GM12892 (cell line): ENCODE results near the gene DNAH10.

Experiments
- POLR2AphosphoS5 ChIP-seq: IDR thresholded peaks from 2 replicates; pipeline ENCODE4 v1.6.1; 2011; ENCODE audit warnings: low read depth, low read length, control low read depth
- TAF1 ChIP-seq: IDR thresholded peaks from 2 replicates; pipeline ENCODE4 v1.6.1; 2011; ENCODE audit warnings: low read depth, mild to moderate bottlenecking, control low read depth, low read length, borderline replicate concordance

GRCh38 chr12:123828854-123829547 is 66.9 kb downstream of the DNAH10 start:
- TF ChIP-seq POLR2AphosphoS5, result no peak
- TF ChIP-seq TAF1, result no peak
